ENCODE results near the gene ASPM.

The ASPM gene

DNA sequence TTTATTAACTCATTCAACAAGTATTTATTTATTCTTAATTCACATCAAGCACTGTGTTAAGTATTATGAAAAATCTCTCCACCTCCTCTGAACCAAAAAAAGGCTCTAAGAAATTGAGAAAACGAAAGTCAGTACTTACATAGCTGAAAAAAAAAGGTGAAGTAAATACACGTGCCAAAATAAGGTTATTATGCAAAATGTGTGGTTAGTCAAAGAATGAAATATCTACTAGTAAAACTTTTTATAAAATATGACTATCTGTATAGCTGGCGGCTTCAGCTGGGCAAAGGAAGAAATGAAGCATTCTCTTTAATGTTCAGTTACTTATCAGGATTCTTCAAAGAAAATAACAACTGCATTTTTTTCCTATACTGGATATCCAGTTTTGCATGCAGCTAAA lies 35.5 kb upstream of the ASPM start:
- TF ChIP-seq, protein P1, sequence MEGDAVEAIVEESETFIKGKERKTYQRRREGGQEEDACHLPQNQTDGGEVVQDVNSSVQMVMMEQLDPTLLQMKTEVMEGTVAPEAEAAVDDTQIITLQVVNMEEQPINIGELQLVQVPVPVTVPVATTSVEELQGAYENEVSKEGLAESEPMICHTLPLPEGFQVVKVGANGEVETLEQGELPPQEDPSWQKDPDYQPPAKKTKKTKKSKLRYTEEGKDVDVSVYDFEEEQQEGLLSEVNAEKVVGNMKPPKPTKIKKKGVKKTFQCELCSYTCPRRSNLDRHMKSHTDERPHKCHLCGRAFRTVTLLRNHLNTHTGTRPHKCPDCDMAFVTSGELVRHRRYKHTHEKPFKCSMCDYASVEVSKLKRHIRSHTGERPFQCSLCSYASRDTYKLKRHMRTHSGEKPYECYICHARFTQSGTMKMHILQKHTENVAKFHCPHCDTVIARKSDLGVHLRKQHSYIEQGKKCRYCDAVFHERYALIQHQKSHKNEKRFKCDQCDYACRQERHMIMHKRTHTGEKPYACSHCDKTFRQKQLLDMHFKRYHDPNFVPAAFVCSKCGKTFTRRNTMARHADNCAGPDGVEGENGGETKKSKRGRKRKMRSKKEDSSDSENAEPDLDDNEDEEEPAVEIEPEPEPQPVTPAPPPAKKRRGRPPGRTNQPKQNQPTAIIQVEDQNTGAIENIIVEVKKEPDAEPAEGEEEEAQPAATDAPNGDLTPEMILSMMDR (IDR thresholded peaks at IDR 0.05) = no peak
- no peak overlapping the region for H3K4me3 ChIP-seq
- no peak overlapping the region for H3K27ac ChIP-seq
- DNase-seq (ENCODE audit: low spot score) = no peak

GRCh38 chr1:197180252-197180878 lies 33.9 kb upstream of the ASPM start:
- TF ChIP-seq, protein P1 (IDR thresholded peaks at IDR 0.05) = peak; percentile 31
- no peak for DNase-seq (ENCODE audit: low spot score)
- no peak overlapping the region for H3K27ac ChIP-seq

DNA sequence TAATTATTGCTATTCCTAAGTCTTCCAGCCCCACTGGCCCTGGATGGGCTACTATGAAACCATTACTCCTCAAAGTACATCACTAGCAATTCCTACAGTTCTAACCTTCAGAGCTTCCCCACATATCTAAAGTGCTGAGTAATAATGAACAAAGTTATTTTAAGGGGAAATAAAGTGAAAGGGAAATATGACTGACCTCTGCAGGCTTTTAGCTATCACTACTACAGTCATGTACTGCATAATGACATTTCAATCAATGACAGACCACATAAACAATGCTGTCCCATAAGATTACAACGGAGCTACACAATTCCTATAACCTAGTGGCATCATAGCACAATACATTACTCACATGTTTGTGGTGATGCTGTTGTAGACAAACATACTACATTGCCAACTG lies 32.5 kb upstream of the ASPM start:
- Histone ChIP-seq H3K27ac (no peak overlapping the region), H3K4me3 (no peak overlapping the region)
- TF ChIP-seq, protein P1 (IDR thresholded peaks at IDR 0.05) = no peak
- DNase-seq (ENCODE audit: low spot score) = no peak

More at GRCh38 chr1:197180252-197180878, 33.9 kb upstream of the ASPM start:
- H3K4me3 ChIP-seq = no peak overlapping the region

GRCh38 chr1:197174818-197175217 lies 28.3 kb upstream of the ASPM start:
- H3K27ac ChIP-seq = no peak overlapping the region
- no peak overlapping the region for H3K4me3 ChIP-seq
- no peak for DNase-seq (ENCODE audit: low spot score)
- TF ChIP-seq, protein P1 (IDR thresholded peaks at IDR 0.05) = no peak

DNA sequence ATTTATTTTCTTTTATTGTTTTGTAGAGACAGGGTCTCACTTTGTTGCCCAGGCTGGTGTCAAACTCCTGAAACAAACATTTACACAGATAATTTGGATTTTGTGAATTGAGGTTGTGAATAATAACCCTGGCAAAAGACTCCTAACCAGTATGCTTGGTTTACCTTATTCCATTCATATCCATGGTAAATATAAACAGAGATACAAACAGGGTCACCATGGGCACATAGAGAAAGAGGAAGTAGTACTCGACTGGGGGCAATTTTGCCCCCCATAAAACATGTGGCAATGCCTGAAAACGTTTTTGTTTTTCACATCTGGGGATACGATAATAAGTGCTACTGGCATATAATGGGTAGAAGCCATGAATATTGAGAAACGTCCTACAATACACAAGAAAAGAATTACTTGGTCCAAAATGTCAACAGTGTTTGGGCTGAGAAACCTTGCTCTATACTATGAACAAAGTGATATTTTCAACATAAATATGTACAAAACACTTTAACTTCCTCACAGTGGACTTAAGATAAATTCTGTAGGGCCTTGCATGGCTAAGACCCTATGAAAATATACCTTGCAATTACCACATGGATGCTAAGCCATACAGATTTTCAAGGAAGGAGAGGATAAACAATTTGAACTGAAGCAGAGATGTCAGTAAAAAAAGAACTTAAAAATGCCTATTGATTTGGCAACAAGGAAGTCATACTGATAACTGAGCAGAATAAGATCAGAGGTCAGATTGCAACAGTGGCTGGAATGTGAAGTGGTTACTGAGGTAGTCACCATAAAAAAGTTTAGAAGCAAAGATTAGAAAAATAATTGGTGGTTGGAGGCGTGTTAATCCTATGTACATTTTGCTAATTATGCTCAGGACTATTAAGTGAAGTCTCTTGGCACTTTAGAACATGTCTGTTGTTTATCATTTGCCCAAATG lies 27.4 kb upstream of the ASPM start:
- no peak overlapping the region for H3K4me3 ChIP-seq
- no peak overlapping the region for H3K27ac ChIP-seq
- TF ChIP-seq, protein P1 (IDR thresholded peaks at IDR 0.05) = no peak
- no peak for DNase-seq (ENCODE audit: low spot score)

DNA sequence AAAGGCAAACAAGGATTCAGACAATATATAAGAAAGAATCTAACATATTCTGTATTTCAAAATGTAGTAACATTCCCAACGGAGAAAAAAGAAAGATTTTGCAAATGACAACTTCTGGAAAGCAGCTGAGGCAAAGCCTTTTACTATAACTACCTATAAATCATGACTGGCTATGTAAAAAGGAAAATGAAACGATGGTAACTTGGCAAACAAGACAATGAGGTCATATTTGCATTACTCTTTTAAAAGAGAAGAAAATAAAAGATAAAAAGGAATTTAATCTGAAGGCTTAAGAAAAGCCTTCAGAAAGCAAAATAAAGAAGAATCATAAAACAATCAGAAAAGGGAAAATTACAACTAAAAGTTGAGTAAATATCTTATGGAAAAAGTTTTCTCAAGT lies 25.1 kb upstream of the ASPM start:
- DNase-seq (ENCODE audit: low spot score) = no peak
- Histone ChIP-seq H3K4me3 (no peak overlapping the region), H3K27ac (no peak overlapping the region)
- TF ChIP-seq, protein P1 (IDR thresholded peaks at IDR 0.05) = no peak
